Gastrocnemius medialis (tissue), 4 donors: ENCODE measurements around the gene INCENP. TPM values are rescaled to one million over a fixed set of nuclear protein-coding genes. Genes with fewer than 3 reads are reported as not detected.

Experiments used
- ATAC-seq, 2 donors: fragments of 150-250 bp; one replicate each; pipeline ENCODE4 v1.9.1; 2016
- DNase-seq, 2 donors: peaks; one replicate each; pipeline ENCODE4 v3.0.0-alpha.2; 2019
- H3K27ac ChIP-seq, 4 donors: fragments of 200-600 bp; sonication (generic); 1 replicate in 1 of 4; 2 replicates in 3 of 4; pipeline ENCODE4 v1.5.1; 2016 to 2018; ENCODE audit warnings: mild to moderate bottlenecking in 2 of 4, moderate library complexity in 1 of 4
- H3K27me3 ChIP-seq, 3 donors: fragments of 200-600 bp; sonication (generic) in 2 of 3; 1 replicate in 1 of 3; 2 replicates in 2 of 3; pipeline versions ENCODE4 v1.5.1 to v1.6.0; 2016 to 2019; ENCODE audit warnings: mild to moderate bottlenecking in 1 of 3, moderate library complexity in 1 of 3
- H3K36me3 ChIP-seq, 2 donors: fragments of 200-600 bp; sonication (generic) in 1 of 2; one replicate each; pipeline ENCODE4 v1.5.1; 2017 to 2018
- H3K4me1 ChIP-seq, 2 donors: fragments of 200-600 bp; sonication (generic) in 1 of 2; one replicate each; pipeline ENCODE4 v1.5.1; 2016 to 2017; ENCODE audit warnings: mild to moderate bottlenecking in 2 of 2
- H3K4me3 ChIP-seq, 4 donors: fragments of 200-600 bp; sonication (generic) in 3 of 4; 1 replicate in 1 of 4; 2 replicates in 3 of 4; pipeline ENCODE4 v1.5.1; 2016 to 2019; ENCODE audit warnings: mild to moderate bottlenecking in 2 of 4
- H3K9me3 ChIP-seq, 3 donors: fragments of 200-600 bp; sonication (generic) in 2 of 3; 1 replicate in 1 of 3; 2 replicates in 2 of 3; pipeline ENCODE4 v1.5.1; 2016 to 2019
- POLR2A ChIP-seq, 2 donors: fragments of 450-650 bp; IDR thresholded peaks; one replicate each; pipeline ENCODE4 v1.6.1; 2017; ENCODE audit warnings: antibody characterized with exemption in 2 of 2, mild to moderate bottlenecking in 2 of 2, moderate library complexity in 2 of 2
- in situ Hi-C, 4 donors: fragments of 200-750 bp; cut with MboI; loops; one replicate each; pipeline versions ENCODE4 v1.15.0 to v1.8.0; 2017; ENCODE audit warnings: low sequenced_read_pairs in 4 of 4
- intact Hi-C: fragments of 100-400 bp; cut with DNase I; formaldehyde crosslinking; loops from one replicate; pipeline ENCODE4 v1.15.1; 2023; ENCODE audit warnings: low total_unique reads
- total RNA-seq, 4 donors: library from RNA; depleted of rRNA; stranded (reverse); fragments of >200 nt; gene quantifications; one replicate each; pipeline versions ENCODE4 v1.1.0 to v1.2.3, GENCODE V29; 2016
- TF ChIP-seq, protein P1 (sequence below), 5 experiments: fragments of 450-650 bp in 3 of 5; fragments of 200-600 bp in 2 of 5; sonication (generic) in 2 of 5; IDR thresholded peaks in 4 of 5; conservative IDR thresholded peaks in 1 of 5; 1 replicate in 4 of 5; 2 replicates in 1 of 5; pipeline ENCODE4 v1.5.1; 2016 to 2019; ENCODE audit warnings: antibody characterized with exemption in 5 of 5, mild to moderate bottlenecking in 3 of 5, moderate library complexity in 3 of 5

Gene INCENP
- total RNA-seq, 4 donors from 2014 or later = 6.3 to 18.7 (median 13.7) TPM

DNA sequence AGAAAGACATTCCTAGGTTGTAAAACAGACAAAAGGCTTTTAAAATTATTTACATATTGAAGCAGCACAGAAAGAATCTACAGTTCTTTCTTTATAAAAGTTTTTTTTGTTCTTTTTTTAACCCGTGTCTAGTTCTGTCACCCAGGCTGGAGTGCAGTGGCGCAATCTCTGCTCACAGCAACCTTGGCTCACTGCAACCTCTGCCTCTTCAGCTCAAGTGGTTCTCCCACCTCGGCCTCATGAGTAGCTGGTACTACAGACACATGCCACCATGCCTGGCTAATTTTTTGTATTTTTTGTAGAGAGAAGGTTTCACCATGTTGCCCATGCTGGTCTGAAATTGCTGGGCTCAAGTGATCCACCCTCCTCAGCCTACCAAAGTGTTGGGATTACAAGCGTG lies 3.8 kb upstream of the INCENP start:
- no peak overlapping the region for H3K4me3 ChIP-seq
- peaks cover 0 to 10% (median 0%) of the 10 kb centered on the region in 3 donors for H3K9me3 ChIP-seq
- DNase-seq (no peak), ATAC-seq (no peak)
- H3K4me1 ChIP-seq = peaks cover 6 to 8% of the 10 kb centered on the region in 2 donors
- no peaks in the 10 kb centered on the region for H3K27me3 ChIP-seq
- TF ChIP-seq POLR2A (IDR thresholded peaks at IDR 0.05) = no peak
- TF ChIP-seq, protein P1, sequence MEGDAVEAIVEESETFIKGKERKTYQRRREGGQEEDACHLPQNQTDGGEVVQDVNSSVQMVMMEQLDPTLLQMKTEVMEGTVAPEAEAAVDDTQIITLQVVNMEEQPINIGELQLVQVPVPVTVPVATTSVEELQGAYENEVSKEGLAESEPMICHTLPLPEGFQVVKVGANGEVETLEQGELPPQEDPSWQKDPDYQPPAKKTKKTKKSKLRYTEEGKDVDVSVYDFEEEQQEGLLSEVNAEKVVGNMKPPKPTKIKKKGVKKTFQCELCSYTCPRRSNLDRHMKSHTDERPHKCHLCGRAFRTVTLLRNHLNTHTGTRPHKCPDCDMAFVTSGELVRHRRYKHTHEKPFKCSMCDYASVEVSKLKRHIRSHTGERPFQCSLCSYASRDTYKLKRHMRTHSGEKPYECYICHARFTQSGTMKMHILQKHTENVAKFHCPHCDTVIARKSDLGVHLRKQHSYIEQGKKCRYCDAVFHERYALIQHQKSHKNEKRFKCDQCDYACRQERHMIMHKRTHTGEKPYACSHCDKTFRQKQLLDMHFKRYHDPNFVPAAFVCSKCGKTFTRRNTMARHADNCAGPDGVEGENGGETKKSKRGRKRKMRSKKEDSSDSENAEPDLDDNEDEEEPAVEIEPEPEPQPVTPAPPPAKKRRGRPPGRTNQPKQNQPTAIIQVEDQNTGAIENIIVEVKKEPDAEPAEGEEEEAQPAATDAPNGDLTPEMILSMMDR (IDR thresholded peaks at IDR 0.05 in 4 of 5, conservative IDR thresholded peaks at IDR 0.05 in 1 of 5) = no peak
- no peaks in the 10 kb centered on the region for H3K36me3 ChIP-seq
- in situ Hi-C loops (loop anchor here in 1 of 4 donors (25.0 kb wide), 1 partner anchor 767 kb away; the partner anchor contains the start of gene SLC3A2), intact Hi-C loops (loop anchor here (5.0 kb wide), 1 partner anchor 148 kb away; no protein-coding TSS in a partner anchor)
- H3K27ac ChIP-seq = no peak overlapping the region

GRCh38 chr11:62120431-62120830 lies 3.4 kb upstream of the INCENP start:
- Histone ChIP-seq H3K27me3 (no peaks in the 10 kb centered on the region), H3K4me3 (no peak overlapping the region), H3K36me3 (no peaks in the 10 kb centered on the region), H3K27ac (no peak overlapping the region), H3K4me1 (peaks cover 10 to 13% of the 10 kb centered on the region in 2 donors), H3K9me3 (peaks cover 0 to 10% (median 0%) of the 10 kb centered on the region in 3 donors)
- TF ChIP-seq, protein P1 (IDR thresholded peaks at IDR 0.05 in 4 of 5, conservative IDR thresholded peaks at IDR 0.05 in 1 of 5) = no peak
- TF ChIP-seq POLR2A (IDR thresholded peaks at IDR 0.05) = no peak
- intact Hi-C loops (loop anchor here (5.0 kb wide), 1 partner anchor 148 kb away; no protein-coding TSS in a partner anchor), in situ Hi-C loops (loop anchor here in 1 of 4 donors (25.0 kb wide), 1 partner anchor 767 kb away; the partner anchor contains the start of gene SLC3A2)
- DNase-seq (no peak), ATAC-seq (no peak)

GRCh38 chr11:62122076-62122475 lies 1.7 kb upstream of the INCENP start:
- H3K36me3 ChIP-seq = no peaks in the 10 kb centered on the region
- no peak overlapping the region for H3K27ac ChIP-seq
- no peak for DNase-seq
- TF ChIP-seq, protein P1 (IDR thresholded peaks at IDR 0.05 in 4 of 5, conservative IDR thresholded peaks at IDR 0.05 in 1 of 5) = no peak
- TF ChIP-seq POLR2A (IDR thresholded peaks at IDR 0.05) = no peak
- no peak for ATAC-seq
- no peak overlapping the region for H3K4me3 ChIP-seq
- H3K27me3 ChIP-seq = no peaks in the 10 kb centered on the region
- intact Hi-C loops = loop anchor here (2.0 to 5.0 kb wide), 2 partner anchors 150 to 329 kb away; partner anchors contain the start of genes FEN1 and TMEM258
- no peaks in the 10 kb centered on the region for H3K9me3 ChIP-seq
- H3K4me1 ChIP-seq = peaks cover 10 to 13% of the 10 kb centered on the region in 2 donors
- in situ Hi-C loops = loop anchor here in 1 of 4 donors (25.0 kb wide), 1 partner anchor 765 kb away; the partner anchor contains the start of gene SLC3A2

DNA sequence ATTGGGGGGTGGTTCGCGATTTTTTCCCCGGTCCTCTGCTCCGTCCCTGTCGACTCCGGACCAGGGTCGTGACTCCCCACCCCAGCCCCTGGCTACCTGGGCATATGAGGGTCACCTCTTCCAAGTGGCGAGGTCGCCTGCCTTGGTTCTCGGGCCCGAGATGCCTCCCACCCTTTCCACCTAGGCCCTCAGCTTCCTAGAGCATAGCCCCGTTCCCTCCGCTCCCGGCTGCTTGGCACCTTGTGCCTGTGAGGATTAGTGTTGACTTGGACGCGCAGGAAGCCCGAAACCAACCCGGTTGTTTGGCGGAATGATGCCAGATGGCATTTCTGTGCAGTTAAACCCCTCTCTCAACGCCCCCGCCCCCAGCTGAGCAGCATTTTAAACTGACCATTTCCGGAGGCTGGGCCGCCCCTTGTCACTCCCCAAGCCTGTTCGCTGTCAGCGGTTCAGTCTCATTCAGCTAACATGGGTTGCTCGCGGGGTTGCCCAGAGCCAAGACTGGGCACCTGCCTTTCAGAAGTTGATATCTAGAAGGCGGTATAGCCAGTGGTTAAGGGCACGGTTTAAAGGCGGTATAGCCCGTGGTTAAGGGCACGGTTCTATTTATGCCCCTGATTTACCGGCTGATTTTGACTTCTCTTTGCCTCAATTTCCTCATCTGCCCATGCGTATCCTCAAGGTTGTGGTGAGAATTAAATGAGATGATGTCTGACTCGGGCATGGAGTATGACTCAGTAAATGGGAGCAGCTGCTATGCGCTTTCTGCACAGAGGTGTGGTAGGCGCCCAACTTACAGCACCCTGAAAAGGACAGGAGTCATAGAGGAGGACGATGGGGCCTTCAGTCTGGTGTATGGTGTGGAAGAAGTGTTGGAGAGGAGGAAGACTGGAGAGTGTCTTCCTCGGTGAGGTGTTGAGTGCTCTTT lies 639 bp downstream of the INCENP start:
- Histone ChIP-seq H3K4me3 (peak overlapping the region; percentile 81 to 85 (median 84)), H3K36me3 (peaks cover 0 to 8% of the 10 kb centered on the region in 2 donors), H3K9me3 (no peaks in the 10 kb centered on the region), H3K27me3 (no peaks in the 10 kb centered on the region), H3K4me1 (peaks cover 10 to 13% of the 10 kb centered on the region in 2 donors), H3K27ac (peak overlapping the region; percentile 74 to 84 (median 82))
- in situ Hi-C loops (loop anchor here in 1 of 4 donors (25.0 kb wide), 1 partner anchor 763 kb away; the partner anchor contains the start of gene SLC3A2), intact Hi-C loops (loop anchor here (5.0 kb wide), 1 partner anchor 152 kb away; no protein-coding TSS in a partner anchor)
- ATAC-seq (peak; percentile 30 to 37), DNase-seq (no peak)
- TF ChIP-seq, protein P1 (IDR thresholded peaks at IDR 0.05 in 4 of 5, conservative IDR thresholded peaks at IDR 0.05 in 1 of 5) = no peak
- no peak for TF ChIP-seq POLR2A (IDR thresholded peaks at IDR 0.05)
